A673 (cell line): Measurements from ENCODE around the gene LPCAT4. TPM values are rescaled to one million over a fixed set of nuclear protein-coding genes. Genes with fewer than 3 reads are reported as not detected.

Experiments used
- BruUV-seq: library from RNA; stranded (reverse); fragments of 400-500 nt; replicated peaks from 2 replicates; lab custom pipeline; 2021; lab: Mats Ljungman, UMichigan
- CTCF ChIA-PET: fragments of 300-600 bp; sonication (Branson Sonifier 250); formaldehyde crosslinking; loops from one replicate; lab custom pipeline; 2022; ENCODE audit warnings: antibody characterized with exemption; lab: Charles Lee
- POLR2A ChIA-PET: fragments of 300-600 bp; sonication (Branson Sonifier 250); formaldehyde crosslinking; loops from one replicate; lab custom pipeline; 2022; ENCODE audit warnings: antibody characterized with exemption; ENCODE audit not compliant: low non-redundant PET; lab: Charles Lee
- DNase-seq: peaks from one replicate; pipeline ENCODE4 v3.0.0-alpha.2; 2015; ENCODE audit warnings: low spot score
- H3K27ac ChIP-seq: fragments of 200-600 bp; sonication (generic); 2 replicates; pipeline ENCODE4 v1.5.1; 2016; ENCODE audit warnings: mixed run types, low read depth, mild to moderate bottlenecking, mixed read lengths, antibody characterized with exemption, low read length; ENCODE audit not compliant: poor library complexity, severe bottlenecking
- H3K27me3 ChIP-seq: fragments of 200-600 bp; sonication (generic); replicated peaks from 2 replicates; pipeline ENCODE4 v1.6.1; 2017; ENCODE audit warnings: mixed run types, low read depth, mild to moderate bottlenecking, mixed read lengths, antibody characterized with exemption, low read length; ENCODE audit not compliant: insufficient read depth, poor library complexity
- H3K36me3 ChIP-seq: fragments of 200-600 bp; sonication (generic); 2 replicates; pipeline ENCODE4 v1.6.1; 2016; ENCODE audit warnings: mixed run types, mild to moderate bottlenecking, mixed read lengths, antibody characterized with exemption, low read length; ENCODE audit not compliant: insufficient read depth, poor library complexity, severe bottlenecking
- H3K4me1 ChIP-seq: fragments of 200-600 bp; sonication (generic); 2 replicates; pipeline ENCODE4 v1.6.1; 2017; ENCODE audit warnings: mixed run types, mild to moderate bottlenecking, mixed read lengths, antibody characterized with exemption, low read length; ENCODE audit not compliant: insufficient read depth, poor library complexity, severe bottlenecking
- H3K4me3 ChIP-seq: fragments of 200-600 bp; sonication (generic); 2 replicates; pipeline ENCODE4 v1.5.1; 2016; ENCODE audit warnings: low read depth, mixed run types, mild to moderate bottlenecking, mixed read lengths, low read length; ENCODE audit not compliant: poor library complexity, severe bottlenecking
- H3K9me3 ChIP-seq: fragments of 200-600 bp; sonication (generic); 2 replicates; pipeline ENCODE4 v1.6.1; 2016; ENCODE audit warnings: mixed run types, low read depth, mild to moderate bottlenecking, mixed read lengths, antibody characterized with exemption, low read length; ENCODE audit not compliant: poor library complexity, severe bottlenecking
- CTCF ChIP-seq: fragments of 300-800, 200-600 bp; sonication (generic); conservative IDR thresholded peaks from 2 replicates; pipeline ENCODE4 v1.5.1; 2017; ENCODE audit warnings: low read depth, mild to moderate bottlenecking, antibody characterized with exemption, low read length, moderate library complexity, mixed read lengths
- EZH2 ChIP-seq: fragments of 200-600 bp; sonication (generic); IDR thresholded peaks from 2 replicates; pipeline ENCODE4 v1.6.1; 2017; ENCODE audit warnings: borderline replicate concordance, low read depth, mild to moderate bottlenecking, mixed read lengths, antibody characterized with exemption, low read length; ENCODE audit not compliant: poor library complexity, severe bottlenecking
- intact Hi-C: fragments of 100-400 bp; cut with micrococcal nuclease; formaldehyde crosslinking; loops from one replicate; pipeline ENCODE4 v1.10.0; 2022; ENCODE audit not compliant: unreplicated experiment
- total RNA-seq: library from RNA; stranded (reverse); gene quantifications from 2 replicates; pipeline ENCODE4 v1.2.3, GENCODE V29; 2021

The LPCAT4 gene
- total RNA-seq, 1 experiment from 2014 or later = 37.8 TPM

- H3K27me3 ChIP-seq = no peaks in the 10 kb centered on the region
- H3K4me1 ChIP-seq = peaks cover 33% of the 10 kb centered on the region
- CTCF ChIA-PET = no interaction called here
- intact Hi-C loops = loop anchor here (5.0 kb wide), 1 partner anchor 114 kb away; the partner anchor contains the start of gene EMC4
- peak overlapping the region; percentile 67 for H3K4me3 ChIP-seq
- peak overlapping the region; percentile 86 for H3K27ac ChIP-seq
- BruUV-seq = TSS peak; percentile 64
- no peaks in the 10 kb centered on the region for H3K9me3 ChIP-seq
- H3K36me3 ChIP-seq = peaks cover 35% of the 10 kb centered on the region
- TF ChIP-seq CTCF (no peak), EZH2 (no peak)
- no peak for DNase-seq
- POLR2A ChIA-PET = no interaction called here
These were observed 25.4 kb downstream of the LPCAT4 start for GRCh38 chr15:34341381-34342212.

GRCh38 chr15:34339946-34340345, 27.1 kb downstream of the LPCAT4 start:
- Histone ChIP-seq H3K4me1 (peaks cover 33% of the 10 kb centered on the region), H3K27me3 (no peaks in the 10 kb centered on the region), H3K36me3 (peaks cover 35% of the 10 kb centered on the region), H3K9me3 (no peaks in the 10 kb centered on the region), H3K27ac (peak overlapping the region; percentile 3), H3K4me3 (no peak overlapping the region)
- CTCF ChIA-PET = no interaction called here
- intact Hi-C loops = loop anchor here (5.0 kb wide), 1 partner anchor 113 kb away; the partner anchor contains the start of gene EMC4
- no TSS peak for BruUV-seq
- no peak for DNase-seq
- POLR2A ChIA-PET = interaction anchor here (0.7 kb wide), 1 partner anchor 224 kb away, joined by 7 read pairs; no protein-coding TSS in a partner anchor
- no peak for TF ChIP-seq EZH2
- no peak for TF ChIP-seq CTCF

GRCh38 chr15:34338347-34338746, 28.6 kb downstream of the LPCAT4 start:
- no peaks in the 10 kb centered on the region for H3K27me3 ChIP-seq
- H3K27ac ChIP-seq = no peak overlapping the region
- DNase-seq = no peak
- H3K4me1 ChIP-seq = peaks cover 33% of the 10 kb centered on the region
- H3K4me3 ChIP-seq = peak overlapping the region; percentile 63
- ChIA-PET CTCF (no interaction called here), POLR2A (no interaction called here)
- BruUV-seq = no TSS peak
- intact Hi-C loops = no loop called here
- peaks cover 35% of the 10 kb centered on the region for H3K36me3 ChIP-seq
- TF ChIP-seq EZH2 = no peak
- no peak for TF ChIP-seq CTCF
- no peaks in the 10 kb centered on the region for H3K9me3 ChIP-seq
